H1 (cell line): ENCODE measurements around the gene PLPP4. TPM values are rescaled to one million over a fixed set of nuclear protein-coding genes. Genes with fewer than 3 reads are reported as not detected.

Experiments used
- CTCF ChIA-PET: fragments of 300-600 bp; sonication (Branson Sonifier 250); formaldehyde crosslinking; loops from one replicate; lab custom pipeline; 2021; ENCODE audit not compliant: partially characterized antibody; lab: Charles Lee
- POLR2A ChIA-PET: fragments of 300-600 bp; sonication (Branson Sonifier 250); formaldehyde crosslinking; loops from one replicate; lab custom pipeline; 2021; ENCODE audit warnings: inconsistent platforms; ENCODE audit not compliant: partially characterized antibody; lab: Charles Lee
- DNase-seq, 2 experiments: peaks; one replicate each; pipeline versions ENCODE4 v3.0.0 to v3.0.0-alpha.2; 2010 to 2022; ENCODE audit warnings: low spot score in 2 of 2, low read depth in 1 of 2, mixed read lengths in 1 of 2
- FAIRE-seq: peaks from 2 replicates; lab custom pipeline; 2011; peaks lifted over from hg19 to GRCh38; lab: Jason Lieb, UNC
- H2AFZ ChIP-seq: 2 replicates; pipeline ENCODE4 v1.8.1; 2012; ENCODE audit warnings: low read length, inconsistent platforms
- H2AK5ac ChIP-seq: 2 replicates; pipeline ENCODE4 v1.6.1; 2013; ENCODE audit warnings: low read depth, low read length
- H2BK120ac ChIP-seq: replicated peaks from 2 replicates; pipeline ENCODE3; 2013; ENCODE audit warnings: low read depth, low read length, inconsistent platforms
- H2BK12ac ChIP-seq: 2 replicates; pipeline ENCODE4 v1.6.1; 2013; ENCODE audit warnings: low read depth, low read length
- H2BK15ac ChIP-seq: 2 replicates; pipeline ENCODE4 v1.6.1; 2013; ENCODE audit warnings: low read length
- H2BK20ac ChIP-seq: 2 replicates; pipeline ENCODE4 v1.6.1; 2013; ENCODE audit warnings: low read length
- H2BK5ac ChIP-seq: 2 replicates; pipeline ENCODE4 v1.6.1; 2013; ENCODE audit warnings: low read depth, low read length
- H3K14ac ChIP-seq: 2 replicates; pipeline ENCODE4 v1.6.1; 2013; ENCODE audit warnings: inconsistent platforms; ENCODE audit not compliant: insufficient read length
- H3K18ac ChIP-seq: 2 replicates; pipeline ENCODE4 v1.6.1; 2013; ENCODE audit warnings: low read length; ENCODE audit errors: extremely low read depth
- H3K23ac ChIP-seq: 2 replicates; pipeline ENCODE4 v1.6.1; 2013; ENCODE audit warnings: inconsistent platforms; ENCODE audit not compliant: insufficient read length
- H3K23me2 ChIP-seq: 2 replicates; pipeline ENCODE4 v1.6.1; 2013; ENCODE audit warnings: low read depth, low read length
- H3K27ac ChIP-seq: 2 replicates; pipeline ENCODE4 v1.6.1; 2011; ENCODE audit warnings: low read depth, low read length, inconsistent platforms
- H3K27me3 ChIP-seq, 4 experiments: replicated peaks in 1 of 4; 1 replicate in 1 of 4; 2 replicates in 3 of 4; pipeline versions ENCODE4 v1.6.1 to v1.8.1; 2011 to 2013; ENCODE audit warnings: low read length in 3 of 4, mild to moderate bottlenecking in 3 of 4, inconsistent platforms in 2 of 4, mixed read lengths in 2 of 4, moderate library complexity in 1 of 4; ENCODE audit not compliant: control insufficient read depth in 3 of 4, insufficient read depth in 3 of 4; ENCODE audit errors: extremely low read depth in 1 of 4
- H3K36me3 ChIP-seq, 4 experiments: 2 replicates each; pipeline versions ENCODE4 v1.6.1 to v1.8.1; 2011 to 2013; ENCODE audit warnings: mild to moderate bottlenecking in 4 of 4, low read length in 3 of 4, moderate library complexity in 2 of 4, control low read depth in 1 of 4, inconsistent platforms in 1 of 4; ENCODE audit not compliant: insufficient read depth in 4 of 4, control insufficient read depth in 2 of 4
- H3K4ac ChIP-seq: replicated peaks from 2 replicates; pipeline ENCODE3; 2013; ENCODE audit warnings: low read length, low read depth, mixed read lengths, inconsistent platforms; ENCODE audit not compliant: insufficient read length
- H3K4me1 ChIP-seq, 4 experiments: replicated peaks in 1 of 4; 1 replicate in 1 of 4; 2 replicates in 3 of 4; pipeline versions ENCODE4 v1.6.1 to v1.8.1; 2011 to 2013; ENCODE audit warnings: low read length in 3 of 4, inconsistent platforms in 2 of 4, mixed read lengths in 1 of 4; ENCODE audit not compliant: insufficient read depth in 4 of 4, control insufficient read depth in 3 of 4
- H3K4me2 ChIP-seq, 2 experiments: 2 replicates each; pipeline versions ENCODE4 v1.6.1 to v1.8.1; 2011 to 2013; ENCODE audit warnings: low read depth in 2 of 2, low read length in 2 of 2, control low read depth in 1 of 2, inconsistent platforms in 1 of 2, mild to moderate bottlenecking in 1 of 2; ENCODE audit not compliant: insufficient read depth in 1 of 2
- H3K4me3 ChIP-seq, 4 experiments: fragments of 200-600, 300-600 bp in 1 of 4; sonication (generic), shearing (Covaris generic), sonication (Bioruptor Twin) in 1 of 4; 2 replicates each; pipeline versions ENCODE4 v1.5.1 to v1.8.1; 2011 to 2016; ENCODE audit warnings: low read length in 4 of 4, low read depth in 3 of 4, control low read depth in 2 of 4, inconsistent platforms in 2 of 4, mild to moderate bottlenecking in 2 of 4, mixed read lengths in 1 of 4, moderate library complexity in 1 of 4; ENCODE audit not compliant: insufficient read depth in 2 of 4; ENCODE audit errors: extremely low read depth in 1 of 4
- H3K56ac ChIP-seq: replicated peaks from 2 replicates; pipeline ENCODE3; 2013; ENCODE audit warnings: low read depth, mild to moderate bottlenecking, mixed read lengths, low read length, inconsistent platforms; ENCODE audit not compliant: insufficient read length
- H3K79me1 ChIP-seq: 2 replicates; pipeline ENCODE4 v1.6.1; 2013; ENCODE audit warnings: low read depth, low read length, control low read depth
- H3K79me2 ChIP-seq, 2 experiments: 2 replicates each; pipeline versions ENCODE4 v1.6.1 to v1.8.1; 2012 to 2013; ENCODE audit warnings: low read length in 2 of 2, mild to moderate bottlenecking in 2 of 2, inconsistent platforms in 1 of 2; ENCODE audit not compliant: insufficient read depth in 2 of 2, control insufficient read depth in 1 of 2
- H3K9ac ChIP-seq, 4 experiments: replicated peaks in 1 of 4; 1 replicate in 1 of 4; 2 replicates in 3 of 4; pipeline versions ENCODE4 v1.6.1 to v1.8.1; 2011 to 2013; ENCODE audit warnings: low read depth in 3 of 4, low read length in 3 of 4, control low read depth in 2 of 4, mild to moderate bottlenecking in 2 of 4, moderate library complexity in 2 of 4, inconsistent platforms in 1 of 4; ENCODE audit errors: extremely low read depth in 1 of 4
- H3K9me3 ChIP-seq, 2 experiments: 2 replicates each; pipeline versions ENCODE4 v1.6.1 to v1.8.1; 2012 to 2013; ENCODE audit warnings: mild to moderate bottlenecking in 2 of 2, moderate library complexity in 2 of 2, control low read depth in 1 of 2, inconsistent platforms in 1 of 2, low read depth in 1 of 2, low read length in 1 of 2, mixed read lengths in 1 of 2; ENCODE audit not compliant: insufficient read depth in 2 of 2
- H4K20me1 ChIP-seq, 2 experiments: replicated peaks in 1 of 2; 2 replicates each; pipeline versions ENCODE3 to v1.8.1; 2011 to 2013; ENCODE audit warnings: inconsistent platforms in 2 of 2, low read length in 2 of 2, mild to moderate bottlenecking in 1 of 2; ENCODE audit not compliant: insufficient read depth in 2 of 2, control insufficient read depth in 1 of 2
- H4K5ac ChIP-seq: 2 replicates; pipeline ENCODE4 v1.6.1; 2013; ENCODE audit warnings: low read length, low read depth, mixed read lengths, inconsistent platforms; ENCODE audit not compliant: insufficient read length
- H4K8ac ChIP-seq: 2 replicates; pipeline ENCODE4 v1.8.0; 2013; ENCODE audit warnings: mild to moderate bottlenecking, moderate library complexity, low read length, inconsistent platforms; ENCODE audit not compliant: insufficient read depth; ENCODE audit errors: extremely low read depth
- H4K91ac ChIP-seq: replicated peaks from 2 replicates; pipeline ENCODE3; 2013; ENCODE audit warnings: low read length, mixed read lengths, inconsistent platforms; ENCODE audit not compliant: insufficient read length
- ATF3 ChIP-seq: IDR thresholded peaks from 2 replicates; pipeline ENCODE4 v1.6.1; 2011; ENCODE audit warnings: low read depth, mild to moderate bottlenecking, low read length; ENCODE audit not compliant: insufficient read depth
- BACH1 ChIP-seq: IDR thresholded peaks from 2 replicates; pipeline ENCODE4 v1.6.1; 2012; ENCODE audit warnings: low read length, improper control_type of control experiment
- CREB1 ChIP-seq: IDR thresholded peaks from 2 replicates; pipeline ENCODE4 v1.6.1; 2012; ENCODE audit warnings: inconsistent platforms
- FOSL1 ChIP-seq: IDR thresholded peaks from 2 replicates; pipeline ENCODE4 v1.6.1; 2011; ENCODE audit warnings: mild to moderate bottlenecking, low read depth, low read length, moderate library complexity; ENCODE audit not compliant: insufficient read depth
- HDAC6 ChIP-seq: IDR thresholded peaks from one replicate; pipeline ENCODE4 v1.7.1; 2012; ENCODE audit warnings: low read depth, mild to moderate bottlenecking, inconsistent platforms, low read length, moderate library complexity
- KDM5A ChIP-seq: fragments of 200-600 bp; IDR thresholded peaks from 2 replicates; pipeline ENCODE4 v1.7.1; 2012; ENCODE audit warnings: mild to moderate bottlenecking, low read length, inconsistent platforms, mixed read lengths
- POU5F1 ChIP-seq: IDR thresholded peaks from 2 replicates; pipeline ENCODE4 v1.6.1; 2011; ENCODE audit warnings: low read depth, mild to moderate bottlenecking, low read length, moderate library complexity
- RFX5 ChIP-seq: IDR thresholded peaks from 2 replicates; pipeline ENCODE4 v1.6.1; 2011; ENCODE audit warnings: low read depth, low read length, improper control_type of control experiment, borderline replicate concordance
- RXRA ChIP-seq: IDR thresholded peaks from 2 replicates; pipeline ENCODE4 v1.6.1; 2011; ENCODE audit warnings: low read depth, mild to moderate bottlenecking, low read length, moderate library complexity; ENCODE audit not compliant: insufficient read depth
- SP1 ChIP-seq: IDR thresholded peaks from 2 replicates; pipeline ENCODE4 v1.6.1; 2011; ENCODE audit warnings: low read depth, low read length
- SUZ12 ChIP-seq: fragments of 200-600 bp; sonication (generic); IDR thresholded peaks from 2 replicates; pipeline ENCODE4 v1.6.1; 2012; ENCODE audit warnings: mild to moderate bottlenecking, inconsistent platforms, low read length, moderate library complexity, mixed read lengths
- YY1 ChIP-seq: IDR thresholded peaks from 2 replicates; pipeline ENCODE4 v1.6.1; 2011; ENCODE audit warnings: low read depth, mild to moderate bottlenecking, low read length
- ZNF274 ChIP-seq: IDR thresholded peaks from 2 replicates; pipeline ENCODE4 v1.7.0; 2012; ENCODE audit warnings: low read length, borderline replicate concordance; ENCODE audit errors: extremely low read depth
- WGBS, 2 experiments: shearing (Covaris generic) in 1 of 2; methylation state at CpG; one replicate each; pipeline versions ENCODE4 v1.1.6 to v1.1.7; 2013 to 2015; ENCODE audit warnings: low lambda C conversion rate in 2 of 2, mixed read lengths in 2 of 2, inconsistent platforms in 1 of 2, low coverage in 1 of 2, missing lambda C conversion rate in 1 of 2; ENCODE audit not compliant: insufficient replicate concordance in 2 of 2, insufficient coverage in 1 of 2, insufficient read length in 1 of 2; ENCODE audit errors: extremely low coverage in 1 of 2, missing lambda C conversion rate in 1 of 2; 5-methylcytosine and 5-hydroxymethylcytosine counted together
- polyA plus RNA-seq, 7 experiments: library from polyadenylated mRNA; depleted of rRNA in 3 of 7; stranded (reverse) in 5 of 7; unstranded in 2 of 7; fragments of >200 nt in 5 of 7; fragments of 200-250 nt in 2 of 7; gene quantifications; 1 replicate in 5 of 7; 2 replicates in 1 of 7; 4 replicates in 1 of 7; pipeline versions ENCODE4 v1.2.1 to v1.2.3, GENCODE V29; 2011 to 2013; ENCODE audit warnings: missing spikeins in 2 of 7, mixed read lengths in 2 of 7
- total RNA-seq: library from RNA; stranded (reverse); fragmentation: NEBNext Ultra II Directional; extraction: Animal tissue kit (Norgen Biotek cat#: 25700); gene quantifications from 2 replicates; pipeline ENCODE4 v1.2.1, GENCODE V29; 2021

Gene PLPP4
- total and polyA plus RNA-seq, 2 of the 8 experiments (the other 6 are each of a cell fraction or from before 2014, with no cell fraction given): 0.30 TPM; not detected in 1

GRCh38 chr10:120493411-120494312 lies 36.6 kb downstream of the PLPP4 start:
- Histone ChIP-seq H3K79me1 (no peaks in the 10 kb centered on the region), H4K20me1 (no peaks in the 10 kb centered on the region), H2BK12ac (no peak overlapping the region), H2BK120ac (no peak overlapping the region), H3K4ac (no peak overlapping the region), H3K23ac (no peak overlapping the region), H3K56ac (no peak overlapping the region), H2BK5ac (no peak overlapping the region), H3K9me3 (no peaks in the 10 kb centered on the region), H3K14ac (no peak overlapping the region), H4K8ac (no peak overlapping the region), H3K79me2 (no peaks in the 10 kb centered on the region), H3K4me3 (no peak overlapping the region), H2BK20ac (no peak overlapping the region), H3K36me3 (no peaks in the 10 kb centered on the region), H3K4me2 (no peak overlapping the region), H2BK15ac (no peak overlapping the region; the same call in 1 of the 2 replicates), H3K18ac (no peak overlapping the region), H3K23me2 (no peaks in the 10 kb centered on the region; the same call in 1 of the 2 replicates), H3K4me1 (peaks cover 0 to 3% (median 0%) of the 10 kb centered on the region in 4 experiments; a peak in 1 of 7 replicates), H3K9ac (no peak overlapping the region), H2AK5ac (no peak overlapping the region), H4K5ac (no peak overlapping the region), H3K27ac (no peak overlapping the region), H2AFZ (no peak overlapping the region), H4K91ac (no peak overlapping the region), H3K27me3 (no peaks in the 10 kb centered on the region)
- no peak for FAIRE-seq
- 93% methylated on average over 11 of the region's 11 CpGs; no CpG with 5 or more reads in 1 of the 2 experiments for WGBS, 2 experiments
- ChIA-PET POLR2A (no interaction called here), CTCF (interaction anchor here (0.6 to 1.2 kb wide), 6 partner anchors 20 to 908 kb away, joined by 3 read pairs; no protein-coding TSS in a partner anchor)
- peak in 1 of 2 experiments; percentile 24 for DNase-seq
- TF ChIP-seq ZNF274: no peak
- no peak for TF ChIP-seq RXRA
- TF ChIP-seq POU5F1: no peak
- TF ChIP-seq SP1: no peak
- no peak for TF ChIP-seq BACH1
- no peak for TF ChIP-seq HDAC6
- TF ChIP-seq ATF3: no peak
- no peak for TF ChIP-seq CREB1
- TF ChIP-seq SUZ12: no peak
- TF ChIP-seq RFX5: no peak
- TF ChIP-seq KDM5A: no peak
- TF ChIP-seq FOSL1: no peak
- no peak for TF ChIP-seq YY1
